MV-4-11 (cell line): ENCODE measurements around the gene STK36.

Source experiments
- DNase-seq: peaks from one replicate; lab custom pipeline; 2025; lab: John Stamatoyannopoulos, UW

STK36 gene, protein sequence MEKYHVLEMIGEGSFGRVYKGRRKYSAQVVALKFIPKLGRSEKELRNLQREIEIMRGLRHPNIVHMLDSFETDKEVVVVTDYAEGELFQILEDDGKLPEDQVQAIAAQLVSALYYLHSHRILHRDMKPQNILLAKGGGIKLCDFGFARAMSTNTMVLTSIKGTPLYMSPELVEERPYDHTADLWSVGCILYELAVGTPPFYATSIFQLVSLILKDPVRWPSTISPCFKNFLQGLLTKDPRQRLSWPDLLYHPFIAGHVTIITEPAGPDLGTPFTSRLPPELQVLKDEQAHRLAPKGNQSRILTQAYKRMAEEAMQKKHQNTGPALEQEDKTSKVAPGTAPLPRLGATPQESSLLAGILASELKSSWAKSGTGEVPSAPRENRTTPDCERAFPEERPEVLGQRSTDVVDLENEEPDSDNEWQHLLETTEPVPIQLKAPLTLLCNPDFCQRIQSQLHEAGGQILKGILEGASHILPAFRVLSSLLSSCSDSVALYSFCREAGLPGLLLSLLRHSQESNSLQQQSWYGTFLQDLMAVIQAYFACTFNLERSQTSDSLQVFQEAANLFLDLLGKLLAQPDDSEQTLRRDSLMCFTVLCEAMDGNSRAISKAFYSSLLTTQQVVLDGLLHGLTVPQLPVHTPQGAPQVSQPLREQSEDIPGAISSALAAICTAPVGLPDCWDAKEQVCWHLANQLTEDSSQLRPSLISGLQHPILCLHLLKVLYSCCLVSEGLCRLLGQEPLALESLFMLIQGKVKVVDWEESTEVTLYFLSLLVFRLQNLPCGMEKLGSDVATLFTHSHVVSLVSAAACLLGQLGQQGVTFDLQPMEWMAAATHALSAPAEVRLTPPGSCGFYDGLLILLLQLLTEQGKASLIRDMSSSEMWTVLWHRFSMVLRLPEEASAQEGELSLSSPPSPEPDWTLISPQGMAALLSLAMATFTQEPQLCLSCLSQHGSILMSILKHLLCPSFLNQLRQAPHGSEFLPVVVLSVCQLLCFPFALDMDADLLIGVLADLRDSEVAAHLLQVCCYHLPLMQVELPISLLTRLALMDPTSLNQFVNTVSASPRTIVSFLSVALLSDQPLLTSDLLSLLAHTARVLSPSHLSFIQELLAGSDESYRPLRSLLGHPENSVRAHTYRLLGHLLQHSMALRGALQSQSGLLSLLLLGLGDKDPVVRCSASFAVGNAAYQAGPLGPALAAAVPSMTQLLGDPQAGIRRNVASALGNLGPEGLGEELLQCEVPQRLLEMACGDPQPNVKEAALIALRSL (N-terminal part only)

DNA sequence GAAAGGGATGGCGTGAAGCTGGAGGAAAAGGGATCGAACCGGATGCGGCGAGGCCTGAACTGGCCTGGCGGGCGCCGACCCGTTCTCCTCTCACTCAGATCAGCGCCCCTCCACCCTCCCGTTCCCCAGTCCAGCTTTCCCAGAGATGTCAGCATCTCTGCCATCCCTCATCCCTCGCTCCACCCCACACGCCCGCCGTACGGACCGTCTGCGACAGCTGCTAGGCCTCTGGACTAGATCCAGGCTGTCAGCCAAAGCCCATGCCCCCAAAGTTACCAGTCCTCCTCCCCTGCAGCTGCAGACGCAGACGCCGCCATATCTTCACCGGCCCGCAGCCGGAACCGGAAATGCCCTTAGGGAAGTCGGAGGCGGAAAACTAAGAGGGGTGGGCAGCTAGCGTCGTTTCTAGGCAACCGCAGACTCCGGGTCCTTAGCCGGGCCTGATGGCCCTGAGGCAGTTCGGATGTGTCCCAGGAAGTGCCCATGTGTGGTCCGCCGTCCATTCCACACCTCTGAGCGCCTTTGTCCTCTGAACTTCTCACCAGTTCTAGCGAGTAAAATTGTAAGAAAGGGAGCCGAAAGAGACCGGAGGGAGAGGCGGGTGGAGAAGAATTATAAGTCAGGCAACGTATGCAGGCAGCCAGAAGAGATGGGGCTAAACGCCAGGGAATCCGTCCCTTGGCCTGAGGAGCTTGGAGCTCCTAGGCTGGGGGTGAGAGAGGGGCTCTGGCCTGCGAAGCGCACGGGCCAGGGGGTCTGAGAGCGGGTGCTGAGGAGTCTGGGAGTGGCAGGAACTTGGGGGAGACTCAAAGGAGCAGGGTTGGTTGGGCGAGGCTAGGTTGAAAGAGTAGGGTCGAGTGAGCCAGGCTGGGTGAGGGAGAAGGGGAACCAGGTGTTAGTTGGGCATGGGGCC is at the start of gene STK36, which contains the start of gene RNF25:
Gene STK36, plus strand, starts transcription at position 433 of the 913 bp plus-strand sequence. CDS start 744 bp downstream, outside the sequence.
Gene RNF25, minus strand, starts transcription at position 349 of the 913 bp plus-strand sequence. Its CDS starts 32 bp downstream, at position 317.
- peak; percentile 76 for DNase-seq

DNA sequence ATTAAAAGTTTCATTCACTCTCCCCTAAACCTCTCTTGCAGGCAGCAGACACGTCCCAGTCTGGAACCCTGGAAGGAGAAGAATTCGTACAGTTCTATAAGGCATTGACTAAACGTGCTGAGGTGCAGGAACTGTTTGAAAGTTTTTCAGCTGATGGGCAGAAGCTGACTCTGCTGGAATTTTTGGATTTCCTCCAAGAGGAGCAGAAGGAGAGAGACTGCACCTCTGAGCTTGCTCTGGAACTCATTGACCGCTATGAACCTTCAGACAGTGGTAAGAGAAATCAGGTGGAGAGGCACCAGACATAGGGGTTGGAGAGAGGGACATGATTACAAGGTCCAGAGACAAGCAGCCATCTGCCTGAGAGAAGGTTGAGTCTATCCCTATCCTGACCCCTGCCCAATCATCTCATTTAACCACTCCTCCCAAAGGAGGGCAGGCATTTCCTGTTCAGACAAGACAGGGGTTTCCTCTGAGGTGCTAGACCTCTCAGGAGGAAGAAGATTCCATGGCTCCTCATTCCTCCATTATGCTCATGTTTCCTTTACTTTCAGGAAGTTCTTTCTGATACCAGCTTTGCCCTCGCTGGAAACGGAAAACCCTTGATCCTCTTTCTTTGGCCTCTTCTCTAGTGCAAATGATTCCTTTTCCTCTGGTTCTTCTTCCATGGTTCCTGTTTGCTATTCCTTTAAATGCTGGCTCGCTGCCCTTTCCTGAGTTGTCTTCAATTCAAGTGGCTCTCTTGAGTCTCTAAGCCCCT is 49.1 kb upstream of the STK36 start:
- DNase-seq: no peak

DNA sequence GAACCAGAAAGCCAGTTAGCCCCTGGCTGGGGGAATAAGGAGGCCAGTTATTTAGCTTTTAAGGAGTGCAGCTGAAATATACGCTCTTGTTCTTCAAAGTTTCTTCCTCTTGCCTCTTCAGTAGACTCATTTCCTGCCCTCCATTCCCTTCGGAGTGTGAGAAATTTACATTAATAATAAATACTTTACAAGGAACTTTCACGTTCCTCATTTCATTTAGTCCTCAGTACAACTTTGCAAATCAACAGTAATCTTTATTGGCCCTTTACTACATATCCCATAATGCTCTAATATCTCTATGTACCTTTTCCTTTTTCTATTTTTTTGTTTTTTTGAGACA is 48.5 kb upstream of the STK36 start:
- DNase-seq: no peak

DNA sequence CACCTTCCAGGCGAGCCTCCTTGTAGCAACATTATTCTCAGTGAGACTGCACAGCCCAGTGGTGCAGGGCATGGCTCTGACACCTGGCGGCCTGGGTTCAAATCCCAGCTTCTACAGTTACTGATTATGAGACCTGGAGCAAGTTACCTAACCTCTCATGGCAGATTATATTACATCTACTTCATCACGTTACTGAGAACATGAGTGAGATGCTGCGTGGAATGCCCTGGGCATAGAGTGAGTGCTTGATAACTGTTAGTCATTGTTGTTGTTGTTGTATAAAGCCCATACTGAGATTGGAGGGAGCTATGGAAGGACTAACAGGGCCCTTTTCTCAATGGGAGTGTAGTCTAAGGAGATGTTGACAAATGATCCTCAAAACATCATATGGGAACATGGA is 45.5 kb upstream of the STK36 start:
- no peak for DNase-seq

DNA sequence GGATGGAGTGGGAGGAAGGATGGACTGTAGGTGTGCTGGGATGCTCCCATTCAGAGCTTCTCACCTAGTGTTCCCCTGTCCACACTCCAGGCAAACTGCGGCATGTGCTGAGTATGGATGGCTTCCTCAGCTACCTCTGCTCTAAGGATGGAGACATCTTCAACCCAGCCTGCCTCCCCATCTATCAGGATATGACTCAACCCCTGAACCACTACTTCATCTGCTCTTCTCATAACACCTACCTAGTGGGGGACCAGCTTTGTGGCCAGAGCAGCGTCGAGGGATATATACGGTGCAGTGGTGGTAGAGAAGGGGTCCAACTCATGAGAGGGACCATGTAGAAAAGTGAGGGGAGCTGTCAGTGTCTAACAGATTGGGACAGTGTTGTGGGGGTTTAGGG is 43.9 kb upstream of the STK36 start:
- DNase-seq: no peak

DNA sequence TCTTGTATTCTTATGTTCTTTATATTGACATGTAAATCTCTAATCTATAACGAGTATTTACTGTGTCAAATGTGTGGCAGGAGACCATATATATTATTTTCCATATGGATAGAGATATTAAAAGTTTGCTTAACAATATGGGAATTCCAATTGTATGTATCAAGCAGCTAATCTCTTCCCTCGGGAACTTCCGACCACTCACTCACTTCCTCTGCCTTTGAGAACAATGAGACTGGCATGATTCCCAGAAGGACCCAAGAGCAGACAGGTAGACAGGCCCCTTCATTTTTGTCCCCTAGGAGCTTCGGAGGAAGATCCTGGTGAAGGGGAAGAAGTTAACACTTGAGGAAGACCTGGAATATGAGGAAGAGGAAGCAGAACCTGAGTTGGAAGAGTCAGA is 40.0 kb upstream of the STK36 start:
- DNase-seq: no peak

DNA sequence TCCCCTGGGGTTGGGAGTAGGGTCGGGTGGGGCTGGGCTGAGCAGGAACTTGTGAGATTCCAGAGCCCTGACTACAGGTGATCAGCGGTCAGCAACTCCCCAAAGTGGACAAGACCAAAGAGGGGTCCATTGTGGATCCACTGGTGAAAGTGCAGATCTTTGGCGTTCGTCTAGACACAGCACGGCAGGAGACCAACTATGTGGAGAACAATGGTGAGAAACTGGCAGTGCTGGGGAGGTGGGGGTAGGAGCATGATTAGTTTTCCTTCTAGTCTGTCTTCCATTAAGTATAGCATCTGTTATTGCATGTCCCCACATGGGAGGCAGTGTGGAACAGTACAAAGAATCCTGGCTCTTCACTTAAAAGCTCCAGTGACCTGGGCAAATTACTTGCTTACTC is 36.2 kb upstream of the STK36 start:
- DNase-seq: no peak

DNA sequence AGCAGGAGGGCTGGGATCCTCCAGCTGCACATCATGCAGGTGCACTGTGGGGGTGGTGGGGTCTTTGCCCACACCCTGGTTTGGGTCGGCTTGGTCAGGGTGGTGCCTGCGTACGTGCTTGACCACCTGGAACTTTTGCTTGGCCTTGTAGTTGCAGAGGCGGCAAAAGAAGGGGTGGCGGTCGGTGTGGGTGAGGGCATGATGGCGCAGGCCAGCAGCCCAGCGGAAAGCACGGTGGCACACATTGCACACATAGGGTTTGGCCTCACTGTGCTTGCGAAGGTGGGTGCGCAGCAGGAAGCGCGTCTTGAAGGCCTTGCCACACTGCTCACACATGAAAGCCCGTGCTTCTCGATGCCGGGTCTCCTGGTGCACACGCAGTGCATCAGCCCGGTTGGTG is 33.5 kb upstream of the STK36 start:
- no peak for DNase-seq

DNA sequence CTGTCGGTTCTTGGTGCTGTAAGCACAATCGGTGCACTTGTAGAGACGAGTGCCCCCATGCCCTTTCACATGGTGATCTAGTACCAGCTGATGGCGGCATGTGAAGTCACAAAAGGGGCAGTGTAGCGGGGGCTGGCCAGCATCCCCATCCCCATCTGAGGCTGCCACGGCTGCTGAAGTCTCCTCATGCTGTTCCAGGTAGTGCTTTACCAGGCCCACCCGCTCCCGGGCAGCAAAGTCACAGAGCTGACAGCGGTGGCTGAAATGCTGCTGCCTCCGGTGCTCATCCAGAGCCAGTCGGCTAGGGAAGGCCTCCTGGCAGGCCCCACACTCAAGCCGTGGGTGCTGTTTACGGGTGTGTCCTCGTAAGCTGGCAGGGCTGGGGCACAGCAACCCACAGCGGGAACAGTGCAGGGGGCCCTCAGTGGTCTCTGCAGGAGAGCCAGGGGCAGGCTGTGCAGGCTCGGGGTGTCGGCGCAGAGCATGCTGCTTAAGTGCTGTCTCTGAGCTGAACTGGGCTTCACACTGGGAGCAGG is 29.7 kb upstream of the STK36 start:
- no peak for DNase-seq

DNA sequence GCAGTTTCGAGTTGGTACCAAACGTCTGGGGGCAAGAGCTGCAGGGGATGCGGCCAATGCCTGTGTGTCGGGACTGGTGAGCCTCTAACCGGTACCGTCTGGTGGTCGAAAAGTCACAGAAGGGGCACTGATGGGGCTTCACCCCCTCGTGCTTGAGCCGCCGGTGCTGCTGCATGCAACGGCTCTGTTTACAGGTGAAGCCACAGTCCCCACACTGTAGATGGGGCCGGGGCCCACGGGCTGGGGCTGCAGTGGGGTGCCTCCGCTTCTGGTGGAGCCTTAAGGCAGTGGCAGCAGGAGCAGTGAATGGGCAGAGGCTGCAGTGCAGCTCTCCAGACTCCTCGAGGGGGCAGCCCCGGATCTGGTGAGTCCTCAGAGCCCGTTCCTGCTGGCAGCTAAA is 29.1 kb upstream of the STK36 start:
- no peak for DNase-seq

DNA sequence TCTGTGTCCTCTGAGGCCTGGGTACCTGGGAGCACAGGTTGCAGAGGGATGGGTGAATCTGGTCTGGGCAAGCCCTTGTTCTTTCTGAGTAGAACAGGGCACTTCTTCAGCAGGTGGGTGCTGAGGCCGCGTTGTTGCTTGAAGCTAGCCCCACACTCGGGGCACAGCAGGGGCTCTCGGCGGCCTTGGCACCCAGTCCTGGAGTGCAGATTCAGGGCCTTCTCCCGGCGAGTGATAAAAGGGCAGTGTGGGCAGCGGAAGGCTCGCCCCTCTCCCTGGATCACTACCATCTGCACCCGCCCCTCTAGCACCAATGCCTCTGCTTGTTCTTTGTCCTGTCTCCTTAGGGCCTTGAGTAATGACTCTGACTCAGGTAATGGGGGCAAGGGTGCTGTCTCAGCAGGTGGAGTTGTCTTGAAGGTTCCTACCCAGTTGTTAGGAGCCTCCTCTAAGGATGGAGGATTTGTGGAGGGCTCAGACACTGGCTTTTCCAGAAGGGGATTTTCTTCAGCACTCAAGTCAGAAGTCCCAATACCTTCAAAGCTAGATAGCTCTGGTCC is 28.1 kb upstream of the STK36 start:
- no peak for DNase-seq

DNA sequence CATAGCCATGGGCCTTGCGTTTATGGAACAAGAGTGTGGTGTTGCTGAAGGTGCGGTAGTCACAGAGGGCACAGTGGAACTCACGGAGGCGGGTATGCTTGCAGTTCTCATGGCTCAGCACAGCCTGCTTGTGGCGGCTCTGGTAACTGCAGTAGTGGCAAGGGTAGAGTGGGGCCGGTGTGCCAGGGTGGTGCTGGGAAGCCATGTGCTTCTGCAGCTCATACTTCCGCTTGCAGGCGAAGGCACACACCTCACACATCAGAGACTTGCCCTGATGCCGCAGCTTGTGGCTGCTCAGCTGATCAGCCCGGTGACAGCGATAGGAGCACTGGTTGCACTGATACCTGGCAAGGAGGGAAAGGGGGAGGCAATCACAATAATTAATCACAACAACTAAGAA is 27.2 kb upstream of the STK36 start:
- no peak for DNase-seq

DNA sequence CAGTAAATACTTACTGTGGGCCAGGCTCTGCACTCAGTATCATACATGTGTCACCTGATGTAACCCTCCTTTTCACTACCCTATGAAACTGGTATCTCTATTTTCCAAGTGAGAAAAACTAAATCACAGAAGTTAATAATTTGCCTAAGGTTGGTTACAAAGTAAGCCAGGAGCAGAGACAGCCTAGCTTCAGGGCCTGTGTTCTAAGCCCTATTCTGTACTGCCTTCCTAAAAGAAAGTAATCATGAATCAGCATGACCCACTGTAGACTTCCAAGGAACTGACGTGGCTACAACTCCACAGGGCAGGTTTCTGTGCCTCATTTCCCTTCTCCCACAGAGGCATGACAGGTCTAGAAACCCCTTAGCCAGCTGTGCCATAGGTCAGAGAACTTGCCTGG is 26.8 kb upstream of the STK36 start:
- DNase-seq: no peak

DNA sequence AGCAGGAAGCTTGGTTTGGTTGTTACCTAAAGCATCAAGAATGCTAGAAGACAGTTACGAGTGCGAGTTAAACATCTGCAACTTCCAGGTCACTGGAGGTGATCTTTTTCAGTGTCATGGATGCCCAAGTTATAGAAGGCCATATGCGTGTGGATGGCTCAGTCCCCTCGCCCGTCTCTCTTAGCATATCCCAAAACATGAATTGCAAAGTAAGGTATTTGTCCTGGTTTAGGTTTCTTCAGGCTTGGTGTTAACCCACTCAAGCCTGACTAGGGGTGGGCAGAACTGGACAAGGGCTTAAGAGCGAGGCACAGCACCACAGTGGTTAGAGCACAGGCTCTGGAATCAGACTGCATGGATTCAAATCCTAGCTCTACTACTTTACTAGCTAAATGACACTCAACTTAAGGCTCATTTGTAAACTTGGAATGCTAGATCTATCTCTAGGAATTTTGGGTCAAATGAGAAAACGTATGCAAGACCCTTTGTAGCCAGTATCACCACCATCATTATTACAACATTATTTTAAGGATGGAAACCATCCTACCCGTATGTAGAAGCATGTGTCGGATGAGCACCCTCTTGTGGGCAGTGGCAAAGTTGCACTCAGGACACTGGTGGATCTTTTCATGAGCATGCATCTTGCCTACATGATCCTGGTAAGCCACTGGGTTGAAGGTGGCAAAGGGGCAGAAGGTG is 23.6 kb upstream of the STK36 start:
- DNase-seq: peak; percentile 60

DNA sequence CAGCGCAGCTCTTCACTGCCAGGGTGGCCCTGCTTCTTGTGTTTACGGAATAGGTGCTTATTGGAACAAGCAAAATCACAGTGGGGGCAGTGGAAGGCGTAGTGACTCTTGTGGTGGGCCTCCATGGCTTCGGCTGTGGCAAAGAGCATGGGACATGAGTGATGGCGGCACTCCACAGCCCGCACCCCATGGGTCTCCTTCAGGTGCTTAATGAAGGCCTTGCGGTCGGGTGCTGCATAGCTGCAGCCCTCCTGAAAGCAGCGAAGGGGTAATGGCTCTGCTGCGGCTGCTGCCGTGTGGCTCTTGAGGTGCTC is 23.1 kb upstream of the STK36 start:
- DNase-seq: no peak

DNA sequence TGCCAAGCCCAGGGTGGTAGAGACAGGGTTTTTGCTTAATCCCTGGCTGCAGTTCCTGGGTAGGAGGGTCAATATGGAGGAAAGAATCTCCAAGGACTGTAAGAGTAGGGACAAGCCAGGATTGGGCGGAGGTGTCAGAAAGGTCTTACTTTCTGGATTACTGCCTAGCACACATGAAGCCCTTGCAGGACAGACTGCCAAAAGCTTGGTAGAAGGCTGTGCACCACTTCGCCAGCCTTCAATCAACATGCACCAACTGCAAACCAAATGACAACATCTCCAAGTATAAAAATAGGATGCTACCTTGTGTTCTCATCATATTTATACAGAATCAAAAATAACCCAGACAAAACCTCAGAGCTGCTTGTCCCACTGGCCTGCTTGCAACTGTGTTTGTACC is 16.1 kb upstream of the STK36 start:
- no peak for DNase-seq

DNA sequence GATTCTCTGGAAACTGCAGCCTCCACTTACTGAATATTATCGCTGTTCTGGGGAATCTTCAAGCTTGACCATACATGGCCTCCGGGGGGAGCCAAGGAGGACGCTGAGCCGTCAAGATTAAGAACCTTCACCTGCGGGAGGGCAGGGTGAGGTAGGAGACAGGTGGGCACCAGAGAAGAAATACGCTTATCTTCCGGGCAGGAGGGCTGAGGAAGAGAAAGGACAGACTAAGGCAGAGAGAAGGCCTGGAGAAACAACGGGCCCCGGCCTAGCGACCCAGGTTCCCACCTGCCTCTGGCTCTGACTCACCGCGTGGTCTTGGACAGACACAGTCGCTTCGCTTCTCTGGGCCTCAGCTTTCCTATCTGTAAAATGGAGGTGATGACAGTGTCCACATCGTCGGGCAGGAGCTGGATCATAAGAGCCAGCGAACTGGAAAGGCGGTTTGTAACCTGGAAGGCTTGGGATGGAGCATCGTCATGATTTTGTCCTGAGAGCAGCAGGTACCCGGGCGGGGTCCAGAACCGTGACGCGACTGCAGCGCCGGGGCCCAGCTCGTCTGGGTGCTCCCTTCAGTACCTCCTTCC is 13.1 kb upstream of the STK36 start:
- DNase-seq: peak; percentile 33

DNA sequence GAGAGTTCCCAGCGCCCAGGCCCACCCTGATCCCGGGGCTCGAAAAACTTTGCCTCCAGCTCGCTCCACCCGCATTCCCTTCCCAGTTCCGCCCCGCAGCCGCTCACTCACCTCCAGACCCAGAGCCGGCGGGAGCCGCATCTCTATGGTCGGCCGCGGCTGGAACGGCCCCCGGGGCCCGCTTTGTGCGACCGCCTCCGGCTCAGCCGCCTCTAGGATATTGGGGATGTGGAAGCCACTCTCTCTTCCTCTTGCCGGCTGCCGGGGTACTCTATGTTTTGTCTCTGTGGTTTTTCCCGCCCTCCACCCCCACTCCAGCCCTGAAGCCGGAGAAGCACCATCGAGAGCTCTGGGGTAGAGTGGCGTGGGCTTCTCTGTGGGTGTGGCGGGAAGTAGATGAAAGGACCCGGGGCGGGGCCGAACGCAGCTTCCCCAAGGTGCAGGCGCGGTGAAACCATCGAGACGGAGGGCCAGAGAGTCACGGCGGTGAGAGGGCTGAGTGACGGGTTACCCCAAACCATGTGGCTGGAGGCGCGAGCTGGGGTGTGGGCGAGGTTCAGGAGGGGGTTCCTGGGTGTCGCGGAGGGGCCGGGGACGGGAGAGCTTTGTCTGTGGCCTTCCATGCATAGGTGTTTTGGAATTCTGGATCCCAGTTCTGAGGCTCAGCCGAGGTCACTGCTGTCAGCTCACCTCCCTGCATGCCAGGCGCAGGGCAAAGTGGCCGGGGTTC is 12.5 kb upstream of the STK36 start, which contains the start of the genes BCS1L and ZNF142:
Gene BCS1L, plus strand, starts transcription at position 426 of the 730 bp plus-strand sequence. CDS start 1,305 bp downstream, outside the sequence.
Gene ZNF142, minus strand, starts transcription at position 366 of the 730 bp plus-strand sequence. CDS start 3,194 bp downstream, outside the sequence.
- DNase-seq: peak; percentile 94
